Epithelial cell of esophagus (primary cell): ENCODE data around the gene CYP26B1.

Experiments
- DNase-seq: peaks from one replicate; pipeline ENCODE4 v3.0.0; 2010; ENCODE audit warnings: low read depth
- H3K4me3 ChIP-seq: 2 replicates; pipeline ENCODE4 v1.5.1; 2011; ENCODE audit warnings: mild to moderate bottlenecking, low read length, control low read depth
- CTCF ChIP-seq: IDR thresholded peaks from 2 replicates; pipeline ENCODE4 v1.5.1; 2011; ENCODE audit warnings: low read depth, mild to moderate bottlenecking, low read length, control low read depth, inconsistent platforms; ENCODE audit not compliant: insufficient read depth; ENCODE audit errors: missing control alignments

CYP26B1 gene

GRCh38 chr2:72082021-72082601 lies 65.6 kb downstream of the CYP26B1 start:
- no peak overlapping the region for H3K4me3 ChIP-seq
- TF ChIP-seq CTCF: no peak
- no peak for DNase-seq

GRCh38 chr2:72081451-72081850 lies 66.2 kb downstream of the CYP26B1 start:
- no peak overlapping the region for H3K4me3 ChIP-seq
- peak; percentile 38 for DNase-seq
- TF ChIP-seq CTCF: no peak

GRCh38 chr2:72080286-72081145 lies 67.1 kb downstream of the CYP26B1 start:
- TF ChIP-seq CTCF: no peak
- DNase-seq: no peak
- H3K4me3 ChIP-seq: no peak overlapping the region
